Measurements from ENCODE around the gene CASTOR1.

Gene CASTOR1

DNA sequence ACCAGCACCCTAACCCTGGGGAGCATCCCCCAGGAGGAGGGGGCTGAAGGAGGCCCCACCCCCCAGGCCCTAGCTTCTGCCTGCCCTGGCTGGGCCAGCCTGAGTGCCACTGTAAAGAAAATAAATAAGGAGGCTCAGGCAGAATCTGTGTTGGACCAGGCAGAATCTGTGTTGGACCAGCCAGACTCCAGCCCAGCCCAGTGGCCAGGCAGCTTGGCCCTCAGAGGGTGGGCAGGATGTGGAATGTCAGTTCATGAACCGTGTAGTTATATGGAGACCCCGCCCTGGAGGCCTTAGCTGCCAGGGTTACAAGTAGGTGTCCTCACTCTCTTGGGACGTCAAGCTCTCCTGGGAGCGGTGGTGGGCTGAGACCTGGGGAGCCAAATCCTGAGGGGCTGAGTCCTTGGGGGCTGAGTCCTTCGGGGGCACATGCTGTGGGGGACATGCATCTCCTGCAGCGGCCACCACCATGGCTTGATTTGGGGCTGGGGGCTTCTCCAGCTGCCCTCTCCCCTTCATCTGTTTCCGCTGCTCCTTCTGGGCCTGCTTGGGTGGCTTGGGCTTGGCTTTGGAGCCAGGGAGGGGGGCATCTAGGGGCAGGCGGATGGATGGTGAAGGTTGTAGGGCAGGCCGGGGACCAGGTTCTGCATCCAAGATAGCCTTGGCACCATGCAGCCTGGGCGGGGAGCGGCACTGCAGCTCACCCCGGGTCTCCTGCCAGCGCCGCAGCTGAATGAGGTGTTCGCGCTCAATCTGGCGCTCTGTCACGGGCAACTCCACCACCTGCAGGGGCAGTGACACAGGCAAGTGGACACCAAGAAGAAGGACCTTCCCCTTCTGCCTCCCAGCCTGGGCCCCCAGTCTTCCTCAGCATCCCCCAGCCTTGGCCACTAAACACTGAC lies 3.0 kb upstream of the CASTOR1 start:
- Histone ChIP-seq H3K4me3 (ENCODE audit: low read length, poor library complexity, severe bottlenecking) (no peak overlapping the region), H3K4me2 (ENCODE audit: low read depth, low read length, poor library complexity, severe bottlenecking) (no peak overlapping the region), H3K4me1 (ENCODE audit: insufficient read depth, low read length, poor library complexity, severe bottlenecking) (peaks cover 32% of the 10 kb centered on the region), H4K20me1 (ENCODE audit: insufficient read depth, low read length, poor library complexity, severe bottlenecking) (no peaks in the 10 kb centered on the region), H3K9me2 (replicated peaks; ENCODE audit: low read depth, low read length) (no peaks in the 10 kb centered on the region), H3K79me2 (ENCODE audit: insufficient read depth, low read length) (peaks cover 9% of the 10 kb centered on the region), H3K36me3 (ENCODE audit: insufficient read depth, low read length) (peaks cover 63% of the 10 kb centered on the region; the same call in 1 of the 2 replicates), H2AFZ (ENCODE audit: low read length) (no peak overlapping the region), H3K9me3 (ENCODE audit: insufficient read depth, low read depth, low read length) (no peaks in the 10 kb centered on the region), H3K9ac (ENCODE audit: low read depth, low read length, poor library complexity, severe bottlenecking) (no peak overlapping the region), H3K27me3 (ENCODE audit: insufficient read depth, low read length, poor library complexity, severe bottlenecking) (no peaks in the 10 kb centered on the region), H3F3A (ENCODE audit: low read depth) (0 out of 2 replicates have a peak, but pooled peaks cover 8% of the 10 kb centered on the region)
- no peak for TF ChIP-seq EZH2phosphoT487 (IDR thresholded peaks at IDR 0.05; ENCODE audit: borderline replicate concordance)
- TF ChIP-seq, protein P1, sequence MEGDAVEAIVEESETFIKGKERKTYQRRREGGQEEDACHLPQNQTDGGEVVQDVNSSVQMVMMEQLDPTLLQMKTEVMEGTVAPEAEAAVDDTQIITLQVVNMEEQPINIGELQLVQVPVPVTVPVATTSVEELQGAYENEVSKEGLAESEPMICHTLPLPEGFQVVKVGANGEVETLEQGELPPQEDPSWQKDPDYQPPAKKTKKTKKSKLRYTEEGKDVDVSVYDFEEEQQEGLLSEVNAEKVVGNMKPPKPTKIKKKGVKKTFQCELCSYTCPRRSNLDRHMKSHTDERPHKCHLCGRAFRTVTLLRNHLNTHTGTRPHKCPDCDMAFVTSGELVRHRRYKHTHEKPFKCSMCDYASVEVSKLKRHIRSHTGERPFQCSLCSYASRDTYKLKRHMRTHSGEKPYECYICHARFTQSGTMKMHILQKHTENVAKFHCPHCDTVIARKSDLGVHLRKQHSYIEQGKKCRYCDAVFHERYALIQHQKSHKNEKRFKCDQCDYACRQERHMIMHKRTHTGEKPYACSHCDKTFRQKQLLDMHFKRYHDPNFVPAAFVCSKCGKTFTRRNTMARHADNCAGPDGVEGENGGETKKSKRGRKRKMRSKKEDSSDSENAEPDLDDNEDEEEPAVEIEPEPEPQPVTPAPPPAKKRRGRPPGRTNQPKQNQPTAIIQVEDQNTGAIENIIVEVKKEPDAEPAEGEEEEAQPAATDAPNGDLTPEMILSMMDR (conservative IDR thresholded peaks at IDR 0.05; ENCODE audit: low read length), result no peak

DNA sequence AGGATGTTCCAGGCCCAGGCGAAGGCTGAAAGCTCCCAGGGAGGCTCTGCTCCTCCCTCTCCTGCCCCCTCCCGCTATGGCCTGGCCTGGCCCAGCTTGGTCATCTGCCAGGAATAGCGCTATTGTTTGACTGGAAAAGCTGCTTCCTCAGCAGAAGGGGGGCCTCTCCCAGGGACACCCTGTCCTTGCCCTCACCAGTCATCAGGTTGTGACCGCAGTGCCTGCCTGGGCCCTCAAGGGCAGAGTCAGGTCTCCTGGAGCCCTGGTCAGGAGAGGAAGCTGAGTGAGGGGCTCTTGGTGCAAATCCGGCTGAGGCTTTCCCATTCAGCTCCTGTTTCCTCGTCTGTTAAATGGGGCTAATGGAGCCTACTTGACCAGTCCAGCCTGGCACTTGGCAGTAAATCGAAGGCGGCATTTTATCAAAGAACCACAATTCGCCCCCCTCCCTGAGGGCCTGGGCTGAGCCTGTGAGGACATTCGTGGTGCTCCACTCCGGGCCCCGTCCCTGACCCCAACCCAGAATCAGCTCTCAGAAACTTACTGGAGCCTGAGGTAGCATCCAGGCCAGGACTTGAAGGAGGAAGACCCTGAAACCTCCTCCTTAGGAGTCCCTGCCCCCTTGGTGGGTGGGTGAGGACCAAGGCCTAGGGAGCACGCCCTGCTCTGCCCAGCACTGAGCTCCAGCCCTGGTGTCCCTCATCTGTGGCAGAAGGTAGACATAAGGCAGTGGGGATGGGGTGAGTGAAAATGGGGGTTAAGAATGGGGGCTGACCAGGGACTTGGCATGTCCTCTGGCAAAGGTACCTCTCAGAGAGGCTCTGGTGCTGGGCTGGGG lies 2.0 kb upstream of the CASTOR1 start:
- H3K4me1 ChIP-seq (ENCODE audit: insufficient read depth, low read length, poor library complexity, severe bottlenecking), result peaks cover 32% of the 10 kb centered on the region
- no peak overlapping the region for H3K9ac ChIP-seq (ENCODE audit: low read depth, low read length, poor library complexity, severe bottlenecking)
- no peak overlapping the region for H2AFZ ChIP-seq (ENCODE audit: low read length)
- H3F3A ChIP-seq (ENCODE audit: low read depth), result 0 out of 2 replicates have a peak, but pooled peaks cover 8% of the 10 kb centered on the region
- peaks cover 53% of the 10 kb centered on the region; the same call in 1 of the 2 replicates for H3K36me3 ChIP-seq (ENCODE audit: insufficient read depth, low read length)
- no peaks in the 10 kb centered on the region for H3K27me3 ChIP-seq (ENCODE audit: insufficient read depth, low read length, poor library complexity, severe bottlenecking)
- no peaks in the 10 kb centered on the region for H3K9me2 ChIP-seq (replicated peaks; ENCODE audit: low read depth, low read length)
- no peaks in the 10 kb centered on the region for H3K9me3 ChIP-seq (ENCODE audit: insufficient read depth, low read depth, low read length)
- H3K79me2 ChIP-seq (ENCODE audit: insufficient read depth, low read length), result peaks cover 9% of the 10 kb centered on the region
- TF ChIP-seq, protein P1 (conservative IDR thresholded peaks at IDR 0.05; ENCODE audit: low read length), result no peak
- no peak for TF ChIP-seq EZH2phosphoT487 (IDR thresholded peaks at IDR 0.05; ENCODE audit: borderline replicate concordance)
- peak overlapping the region; percentile 93 for H3K4me2 ChIP-seq (ENCODE audit: low read depth, low read length, poor library complexity, severe bottlenecking)
- H4K20me1 ChIP-seq (ENCODE audit: insufficient read depth, low read length, poor library complexity, severe bottlenecking), result no peaks in the 10 kb centered on the region
- peak overlapping the region; percentile 18 for H3K4me3 ChIP-seq (ENCODE audit: low read length, poor library complexity, severe bottlenecking)

DNA sequence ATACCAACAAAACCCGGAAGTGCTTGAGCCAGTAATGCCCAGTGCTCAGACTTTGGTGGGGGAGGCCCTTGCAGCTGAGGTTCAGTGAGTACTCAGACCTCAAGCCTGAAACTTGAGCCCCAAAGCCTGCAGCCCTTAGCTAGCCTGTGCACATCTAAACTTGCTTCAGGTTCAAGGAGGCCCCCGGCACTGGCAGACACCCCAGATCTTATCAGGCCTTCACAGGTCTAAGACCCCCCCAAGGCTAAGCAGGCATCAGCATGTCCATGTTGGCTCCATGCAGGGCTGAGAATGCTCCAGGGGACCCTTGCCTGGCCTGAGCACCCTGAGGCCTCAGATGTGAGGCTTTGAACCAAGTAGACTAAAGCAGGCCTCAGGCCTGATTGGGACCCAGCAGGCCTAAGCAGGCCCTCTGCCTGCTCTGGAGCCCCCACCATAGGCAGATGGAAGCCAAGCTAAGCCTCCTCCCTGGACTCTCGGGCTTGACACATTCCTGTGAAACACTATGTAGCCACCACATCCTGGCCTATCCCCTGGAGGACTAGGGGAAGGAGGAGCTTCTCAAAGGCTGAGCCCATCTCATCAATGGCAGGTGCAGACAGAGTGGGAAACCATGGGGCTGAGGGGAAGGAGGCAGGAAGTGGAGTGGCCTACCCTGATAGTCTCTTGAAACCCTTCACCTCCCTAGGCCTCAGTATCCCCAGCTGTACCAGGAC lies 1.2 kb upstream of the CASTOR1 start:
- no peak for TF ChIP-seq EZH2phosphoT487 (IDR thresholded peaks at IDR 0.05; ENCODE audit: borderline replicate concordance)
- TF ChIP-seq, protein P1 (conservative IDR thresholded peaks at IDR 0.05; ENCODE audit: low read length), result no peak
- Histone ChIP-seq H4K20me1 (ENCODE audit: insufficient read depth, low read length, poor library complexity, severe bottlenecking) (no peaks in the 10 kb centered on the region), H2AFZ (ENCODE audit: low read length) (no peak overlapping the region), H3K4me1 (ENCODE audit: insufficient read depth, low read length, poor library complexity, severe bottlenecking) (peaks cover 32% of the 10 kb centered on the region), H3K9ac (ENCODE audit: low read depth, low read length, poor library complexity, severe bottlenecking) (peak overlapping the region; percentile 61), H3K36me3 (ENCODE audit: insufficient read depth, low read length) (peaks cover 45% of the 10 kb centered on the region; the same call in 1 of the 2 replicates), H3F3A (ENCODE audit: low read depth) (0 out of 2 replicates have a peak, but pooled peaks cover 8% of the 10 kb centered on the region), H3K9me3 (ENCODE audit: insufficient read depth, low read depth, low read length) (no peaks in the 10 kb centered on the region), H3K27me3 (ENCODE audit: insufficient read depth, low read length, poor library complexity, severe bottlenecking) (no peaks in the 10 kb centered on the region), H3K4me2 (ENCODE audit: low read depth, low read length, poor library complexity, severe bottlenecking) (peak overlapping the region; percentile 93), H3K4me3 (ENCODE audit: low read length, poor library complexity, severe bottlenecking) (peak overlapping the region; percentile 18), H3K79me2 (ENCODE audit: insufficient read depth, low read length) (peaks cover 9% of the 10 kb centered on the region), H3K9me2 (replicated peaks; ENCODE audit: low read depth, low read length) (no peaks in the 10 kb centered on the region)

Measured in Loucy (cell line).